Measurements from ENCODE around the gene GPC5. TPM values are rescaled to one million over a fixed set of nuclear protein-coding genes. Genes with fewer than 3 reads are reported as not detected.
"Not testable (repeated sequence)": the region's sequence is repeated elsewhere in the genome, so short reads cannot be mapped to it uniquely, and the experiment has no call there.

Gene GPC5
- total RNA-seq, 1 donor from 2014 or later = 7.3 TPM

DNA sequence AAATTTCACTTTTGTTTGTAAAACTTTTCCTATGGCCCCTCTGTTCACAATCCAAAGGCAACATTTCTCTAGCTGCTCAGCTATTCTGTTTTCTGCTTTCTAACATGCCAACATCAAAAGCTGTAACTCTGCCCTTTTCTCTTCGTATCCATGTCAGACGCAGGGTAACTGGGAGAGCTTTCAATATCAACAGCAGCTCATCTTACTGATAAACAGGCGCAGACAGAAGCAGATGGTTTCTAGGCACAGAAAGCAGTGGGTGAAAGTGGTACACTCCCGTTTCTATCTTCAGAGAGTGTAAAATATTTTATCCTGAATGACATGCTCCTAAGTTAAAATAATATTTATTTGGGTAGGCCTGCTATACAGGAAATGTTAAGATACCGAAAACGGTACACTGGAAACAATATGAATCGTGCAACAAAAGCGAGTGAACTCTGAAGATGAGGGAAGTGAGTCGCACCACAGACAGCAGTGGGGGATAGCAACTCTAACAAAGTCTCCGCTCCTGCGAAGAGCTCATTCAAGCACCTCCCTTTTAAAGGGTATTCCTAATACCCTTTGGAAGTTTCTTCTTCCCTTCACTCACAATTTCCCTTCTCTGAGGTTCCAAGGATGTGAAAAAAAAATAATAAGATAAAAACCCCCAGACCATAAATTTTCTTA, 798.3 kb downstream of the GPC5 start:
- DNase-seq (ENCODE audit: low spot score in 2 of 2) = no peak
- FAIRE-seq = no peak

DNA sequence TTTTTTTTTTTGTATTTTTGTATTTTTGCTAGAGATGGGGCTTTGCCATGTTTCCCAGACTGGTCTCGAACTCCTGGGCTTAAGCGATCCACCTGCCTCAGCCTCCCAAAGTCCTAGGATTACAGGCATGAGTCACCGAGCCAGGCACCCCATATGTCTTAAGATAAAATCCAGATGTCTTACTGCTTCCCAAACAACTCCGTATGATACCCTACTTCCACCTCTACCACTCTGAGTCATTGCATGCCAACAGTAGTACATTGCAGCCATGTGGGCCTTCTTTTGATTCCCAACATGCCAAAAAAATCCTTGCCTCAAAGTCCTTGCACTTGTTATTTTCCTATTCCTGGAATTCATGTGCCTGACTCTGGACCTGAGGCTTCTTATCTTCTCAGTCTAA, 799.2 kb downstream of the GPC5 start:
- DNase-seq (ENCODE audit: low spot score in 2 of 2) = no peak
- FAIRE-seq = no peak

DNA sequence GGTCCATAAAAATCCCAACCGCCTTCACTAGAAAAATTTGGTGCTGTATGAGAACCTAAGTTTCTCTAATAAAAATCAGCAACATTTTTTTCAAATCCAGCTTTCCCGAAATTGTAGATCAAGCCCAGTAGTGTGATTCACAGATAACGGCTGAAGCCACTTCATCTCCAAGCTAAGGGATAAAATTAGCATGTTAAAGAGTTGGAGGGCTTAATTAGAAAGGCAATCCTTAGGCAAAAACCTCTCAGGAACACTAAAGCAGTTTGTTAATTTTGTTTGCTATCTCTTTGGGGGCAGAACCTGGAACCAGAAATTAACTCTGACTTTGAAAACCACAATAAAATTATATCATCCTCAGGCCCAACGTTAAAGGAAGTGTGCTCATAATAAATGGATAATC, 820.2 kb downstream of the GPC5 start:
- no peak for FAIRE-seq

DNA sequence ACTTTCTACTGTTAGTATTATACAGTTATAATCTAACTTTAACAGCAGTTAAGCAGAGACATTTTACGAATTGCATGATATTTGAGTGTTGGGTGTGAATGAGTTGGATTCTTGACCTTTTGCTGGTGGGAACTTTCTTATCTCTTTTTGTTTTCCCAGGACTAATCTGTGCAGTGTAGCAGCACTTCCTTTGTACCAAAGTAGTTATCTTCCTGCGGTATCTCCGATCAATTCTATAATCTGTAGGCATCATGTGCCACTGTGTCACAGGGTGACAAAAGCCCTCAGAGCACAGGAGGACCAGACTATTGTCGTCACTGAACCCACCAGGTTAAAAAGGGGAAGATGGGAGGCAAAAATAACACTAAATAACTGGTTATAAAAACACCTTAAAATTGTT, 823.5 kb downstream of the GPC5 start:
- FAIRE-seq (no peak), DNase-seq (ENCODE audit: low spot score in 2 of 2) (no peak)

More for the DNA sequence above, 820.2 kb downstream of the GPC5 start:
- DNase-seq (ENCODE audit: low spot score in 2 of 2) = no peak

DNA sequence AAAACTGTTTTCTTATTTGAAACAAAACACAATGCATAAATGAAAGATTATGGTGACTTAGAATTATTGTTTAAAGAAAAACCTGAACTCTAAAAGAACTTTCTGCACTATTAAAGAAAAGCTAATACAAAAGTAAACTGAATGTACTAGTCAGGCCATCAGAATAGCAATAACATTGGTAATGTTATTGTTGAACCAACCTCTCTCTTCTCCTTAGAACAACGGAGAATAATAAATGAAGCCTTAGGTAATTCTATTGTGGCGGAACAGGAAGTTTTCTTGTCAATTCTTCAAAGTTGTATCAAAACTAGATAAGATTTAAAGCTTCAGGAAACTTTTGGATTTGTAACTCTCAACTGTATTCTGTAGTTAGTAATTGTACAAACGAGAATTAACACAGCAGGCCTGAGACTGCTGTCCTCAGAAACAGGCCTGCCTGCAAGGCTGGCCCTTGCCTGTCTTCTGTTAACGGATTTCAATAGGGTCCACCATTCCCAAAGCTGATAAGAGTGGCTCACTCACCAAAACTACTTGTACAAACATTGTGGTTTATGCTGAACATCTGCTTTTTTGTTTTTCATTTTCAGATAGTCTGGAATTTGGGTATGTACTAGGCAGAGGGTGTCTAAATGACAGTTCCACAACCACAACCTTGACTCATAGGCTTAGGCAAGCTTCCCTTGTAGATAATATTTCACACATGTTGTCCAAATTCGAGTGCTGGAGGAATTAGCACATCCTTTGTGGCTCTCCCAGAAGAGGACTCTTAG, 825.8 kb downstream of the GPC5 start:
- FAIRE-seq (no peak), DNase-seq (ENCODE audit: low spot score in 2 of 2) (no peak)

DNA sequence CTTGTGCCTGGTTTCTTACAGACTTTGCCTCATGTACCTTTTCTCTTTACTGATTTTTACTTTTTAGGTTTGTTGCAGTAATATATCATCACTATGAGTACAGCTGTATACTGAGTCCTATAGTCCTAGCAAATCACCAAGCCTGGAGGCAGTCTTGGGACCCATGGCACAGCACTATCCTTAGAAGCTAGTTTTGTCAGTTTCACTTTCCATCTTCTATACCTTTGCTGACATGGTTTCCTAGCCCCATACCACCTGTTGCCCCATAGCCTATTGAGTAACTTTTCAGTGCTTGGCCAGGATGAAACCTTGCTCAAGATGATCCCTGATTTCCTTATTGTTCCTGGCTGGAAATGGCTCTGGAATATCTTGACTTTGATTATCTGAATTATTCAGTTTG, 826.4 kb downstream of the GPC5 start:
- no peak for FAIRE-seq
- no peak for DNase-seq (ENCODE audit: low spot score in 2 of 2)

DNA sequence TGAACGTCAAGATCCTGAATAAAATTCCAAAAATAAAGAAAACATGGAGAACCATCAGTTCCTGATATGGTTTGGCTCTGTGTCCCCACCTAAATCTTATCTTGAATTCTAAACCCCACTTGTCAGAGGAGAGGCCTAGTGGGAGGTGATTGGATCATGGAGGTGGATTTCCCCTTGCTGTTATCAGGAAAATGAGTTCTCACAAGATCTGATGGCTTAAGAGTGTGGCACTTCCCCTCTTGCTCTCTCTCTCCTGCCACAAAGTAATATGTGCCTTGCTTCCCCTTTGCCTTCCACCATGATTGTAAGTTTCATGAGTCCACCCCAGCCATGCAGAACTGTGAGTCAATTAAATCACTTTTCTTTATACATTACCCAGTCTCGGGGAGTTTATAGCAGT, 827.4 kb downstream of the GPC5 start:
- no peak for DNase-seq (ENCODE audit: low spot score in 2 of 2)
- no peak for FAIRE-seq

DNA sequence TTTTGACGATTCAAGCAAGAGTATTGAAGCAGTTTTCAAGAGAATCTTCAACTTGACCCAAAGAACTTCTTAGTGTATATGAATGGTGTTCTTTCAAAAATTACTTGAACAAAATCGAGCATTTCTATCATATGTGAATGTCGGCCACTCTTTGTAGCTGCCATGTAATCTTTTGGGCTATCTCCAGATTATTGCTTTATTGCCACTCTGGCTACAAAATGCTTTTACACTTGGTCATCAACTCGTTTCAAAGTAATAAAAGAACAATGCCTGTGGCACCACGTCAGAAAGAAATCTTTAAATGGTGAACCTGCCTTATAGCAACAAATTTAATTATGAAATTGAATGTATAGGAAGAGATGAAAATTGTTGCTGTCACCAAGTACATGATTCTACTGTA, 834.5 kb downstream of the GPC5 start:
- no peak for FAIRE-seq

DNA sequence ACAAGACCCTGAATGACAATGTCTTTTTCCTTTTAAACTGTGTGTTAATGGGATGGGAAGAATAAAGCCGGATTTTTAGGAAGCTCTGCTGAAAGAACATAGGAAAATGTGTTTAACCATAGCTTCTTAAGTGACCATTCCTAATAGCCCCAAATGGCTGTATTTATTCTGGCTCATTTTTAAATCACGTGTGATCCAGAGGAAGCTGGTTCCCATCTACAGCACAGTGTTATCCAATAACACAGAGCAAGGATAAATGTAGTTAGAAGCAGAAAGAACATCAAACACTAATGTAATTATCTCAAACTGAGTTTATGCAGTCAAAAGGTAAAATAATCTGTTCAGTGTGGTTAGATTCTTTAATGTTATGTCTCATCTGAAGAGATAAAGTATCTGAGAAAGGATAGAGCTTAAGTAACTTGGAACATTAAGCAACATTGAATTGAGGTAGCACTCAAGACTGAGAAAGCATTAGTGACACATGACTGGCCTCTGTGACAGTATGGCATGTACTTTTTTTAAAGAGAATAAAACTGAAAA, 853.3 kb downstream of the GPC5 start:
- DNase-seq (ENCODE audit: low spot score in 2 of 2) (no peak), FAIRE-seq (no peak)

More for the DNA sequence above, 834.5 kb downstream of the GPC5 start:
- no peak for DNase-seq (ENCODE audit: low spot score in 2 of 2)

DNA sequence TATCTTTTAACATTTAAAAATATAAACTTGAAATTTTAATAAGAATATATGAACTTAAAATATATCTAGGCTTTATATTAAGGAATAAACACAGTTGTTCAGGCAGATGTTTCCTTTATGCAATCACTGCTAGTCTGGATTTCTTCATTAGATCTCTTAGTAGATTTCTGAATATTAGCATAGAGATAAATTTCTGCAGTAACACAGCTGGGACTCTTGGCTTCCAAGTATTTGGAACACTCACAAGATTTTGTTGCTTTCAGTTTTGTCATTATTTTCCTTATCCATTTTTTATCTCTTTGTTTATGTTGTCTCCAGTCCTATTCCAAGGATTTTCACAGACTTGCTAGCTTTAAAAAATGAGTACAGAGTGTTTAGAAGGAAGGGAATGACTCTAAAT, 857.1 kb downstream of the GPC5 start:
- no peak for FAIRE-seq
- DNase-seq (ENCODE audit: low spot score in 2 of 2) = no peak

DNA sequence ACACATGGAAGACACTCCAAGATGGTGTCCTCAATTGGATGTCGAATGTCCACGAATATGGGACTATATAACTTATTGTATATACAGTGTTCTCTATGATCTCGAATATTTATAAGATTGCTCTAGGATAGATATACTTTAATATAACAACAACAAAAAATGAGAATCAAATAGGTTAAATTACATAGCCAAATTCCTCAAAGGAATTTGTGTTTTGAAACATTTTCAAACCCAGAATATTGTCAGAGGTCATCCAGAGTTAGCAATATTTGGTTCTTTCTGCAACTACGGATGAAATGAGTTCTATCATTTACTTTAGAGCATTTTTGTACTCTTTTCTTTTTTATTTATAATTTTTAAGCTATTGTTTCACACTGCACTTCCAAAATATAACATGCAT, 857.8 kb downstream of the GPC5 start:
- DNase-seq (ENCODE audit: low spot score in 2 of 2) (no peak), FAIRE-seq (no peak)

DNA sequence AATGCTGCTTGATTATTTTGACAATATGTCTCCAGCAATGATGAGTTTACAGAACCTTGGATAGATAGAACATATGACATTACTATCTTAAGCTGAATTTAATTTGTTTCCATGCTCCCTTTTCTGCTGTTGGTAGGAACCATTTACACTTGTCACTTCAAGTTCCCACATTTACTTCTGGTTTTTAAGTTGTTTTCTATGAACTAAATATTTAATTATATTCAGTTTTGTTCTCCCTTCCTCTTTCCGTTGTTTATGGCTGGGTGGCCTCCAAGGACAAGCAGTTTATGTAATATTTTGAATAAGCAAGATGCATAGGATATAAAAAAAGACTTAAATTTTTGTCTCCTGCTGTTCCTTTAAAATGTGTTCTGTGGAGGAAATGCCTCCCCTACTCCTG, 860.6 kb downstream of the GPC5 start:
- FAIRE-seq (no peak), DNase-seq (ENCODE audit: low spot score in 2 of 2) (no peak)

DNA sequence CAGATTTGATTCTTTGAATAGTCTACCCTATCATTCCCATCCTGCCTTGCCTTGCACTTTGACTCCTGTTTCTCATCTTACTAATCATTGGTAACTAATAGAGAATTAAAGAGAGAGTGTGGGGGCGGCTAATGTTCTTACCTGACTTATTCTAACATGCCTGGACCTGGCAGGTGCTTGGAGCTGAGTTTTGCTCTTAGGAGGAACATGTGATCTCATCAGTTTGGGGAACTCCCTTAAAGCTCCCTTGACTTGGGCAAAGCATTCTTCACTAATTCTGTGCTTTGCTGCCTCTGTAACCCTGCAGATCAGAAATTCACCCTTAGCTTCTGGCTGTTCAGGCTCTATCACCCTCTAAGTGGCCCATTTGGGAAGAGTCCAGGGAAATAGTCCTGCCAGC, 861.1 kb downstream of the GPC5 start:
- FAIRE-seq (no peak), DNase-seq (ENCODE audit: low spot score in 2 of 2) (no peak)

DNA sequence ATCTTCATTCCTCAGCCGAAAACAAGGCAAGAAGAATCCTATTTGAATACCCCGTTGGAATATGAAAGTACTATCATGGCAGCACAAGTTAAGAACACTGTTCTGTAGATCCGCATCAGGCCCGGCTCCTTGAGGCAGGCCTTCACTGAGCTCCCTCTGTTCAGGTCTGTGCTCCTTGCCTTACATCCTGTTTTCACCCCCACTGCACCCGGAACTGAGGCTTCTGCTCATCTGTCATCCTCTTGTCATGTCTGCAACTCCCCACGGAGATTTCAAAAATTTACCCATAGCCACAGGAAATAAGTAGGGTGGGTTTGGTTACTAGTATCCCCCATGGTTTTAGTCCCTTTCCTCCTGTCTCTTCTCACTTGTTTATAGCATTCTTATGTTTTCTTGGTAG, 861.9 kb downstream of the GPC5 start:
- no peak for FAIRE-seq
- DNase-seq (ENCODE audit: low spot score in 2 of 2) = no peak

DNA sequence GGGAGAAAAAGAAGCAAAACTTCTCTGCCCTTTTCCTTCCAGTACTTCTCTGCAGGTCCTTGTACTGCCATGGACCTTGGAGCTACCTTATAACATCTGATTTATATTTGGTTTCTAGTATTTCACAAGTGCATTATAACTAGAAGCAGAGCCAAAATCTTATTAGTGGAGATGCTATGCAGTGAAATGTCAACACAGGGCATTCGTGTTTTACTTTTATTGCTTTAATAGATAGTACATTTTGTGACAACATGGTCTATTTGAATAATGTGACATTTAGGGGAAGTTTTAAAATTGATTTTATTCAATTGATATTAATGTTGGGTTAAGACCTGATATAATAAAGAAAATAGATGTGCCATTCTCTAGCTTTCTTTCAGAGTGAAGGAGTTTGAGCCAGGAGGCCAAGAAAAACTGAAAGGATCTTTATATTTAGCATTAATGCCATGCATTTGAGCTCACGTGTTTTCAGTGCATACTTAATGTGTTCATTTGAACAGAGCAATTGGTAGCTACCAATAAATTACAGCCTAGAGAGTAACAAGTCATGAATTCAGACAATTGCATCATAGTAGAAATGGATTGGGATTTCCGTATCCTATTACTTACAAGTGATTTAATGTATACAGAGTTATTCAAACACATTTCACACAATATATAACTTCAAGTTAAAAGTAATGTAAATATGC, 863.8 kb downstream of the GPC5 start:
- FAIRE-seq = no peak
- no peak for DNase-seq (ENCODE audit: low spot score in 2 of 2)

DNA sequence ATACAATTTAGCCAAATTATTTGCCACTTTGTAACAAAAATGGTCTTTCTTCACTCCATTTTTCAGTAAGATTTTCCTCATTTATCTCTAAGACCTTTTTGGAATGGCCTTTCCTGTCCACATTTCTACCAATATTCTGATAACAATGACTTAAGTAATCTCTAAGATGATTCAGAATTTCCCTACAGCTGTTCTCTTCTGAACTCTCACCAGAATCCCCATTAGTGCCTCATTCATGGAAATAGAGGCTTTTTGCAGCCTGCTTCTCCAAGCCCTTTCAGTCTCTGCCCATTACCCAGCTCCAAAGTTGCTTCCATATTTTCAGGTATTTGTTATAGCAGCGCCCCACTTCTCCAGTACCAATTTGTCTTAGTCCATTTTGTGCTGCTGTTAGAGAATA, 867.0 kb downstream of the GPC5 start:
- DNase-seq (ENCODE audit: low spot score in 2 of 2) (no peak), FAIRE-seq (no peak)

DNA sequence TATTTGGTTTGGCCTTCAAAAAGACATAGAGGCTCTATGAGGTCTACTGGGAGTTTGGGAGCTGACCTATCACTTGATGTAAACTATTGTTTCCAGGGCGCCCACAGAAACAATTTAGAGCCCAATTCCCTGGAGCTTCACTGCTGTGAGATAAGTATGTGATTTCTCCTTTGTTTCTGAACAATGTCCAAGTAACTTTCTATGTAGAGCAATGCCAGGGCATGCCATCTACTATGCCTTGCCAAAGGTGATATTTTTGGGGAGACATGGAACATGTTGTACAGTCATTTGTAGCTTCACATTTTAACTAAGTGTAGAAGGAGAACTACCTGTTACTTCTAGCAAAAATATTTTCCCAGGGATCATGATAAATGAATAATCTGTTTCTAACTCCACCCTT, 872.6 kb downstream of the GPC5 start:
- DNase-seq (ENCODE audit: low spot score in 2 of 2) (no peak), FAIRE-seq (no peak)

DNA sequence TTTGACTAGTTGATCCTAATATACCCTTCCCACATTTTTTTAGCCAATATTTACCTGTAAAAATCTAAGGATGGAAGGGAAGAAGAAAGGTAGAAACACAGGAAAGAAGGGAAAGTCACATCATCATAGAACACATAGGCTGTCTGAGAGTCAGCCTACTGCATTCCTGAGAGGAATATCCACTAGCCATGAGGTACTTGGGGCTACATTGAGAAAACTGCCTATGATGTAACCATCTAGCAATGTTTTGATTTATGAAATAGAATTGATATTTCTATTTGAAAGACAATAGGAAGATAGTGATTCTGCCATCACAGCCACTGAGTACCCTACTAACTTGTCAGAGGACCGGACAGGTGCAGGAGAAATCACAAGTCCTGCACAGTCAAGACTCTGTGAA, 873.8 kb downstream of the GPC5 start:
- FAIRE-seq (no peak), DNase-seq (ENCODE audit: low spot score in 2 of 2) (no peak)

DNA sequence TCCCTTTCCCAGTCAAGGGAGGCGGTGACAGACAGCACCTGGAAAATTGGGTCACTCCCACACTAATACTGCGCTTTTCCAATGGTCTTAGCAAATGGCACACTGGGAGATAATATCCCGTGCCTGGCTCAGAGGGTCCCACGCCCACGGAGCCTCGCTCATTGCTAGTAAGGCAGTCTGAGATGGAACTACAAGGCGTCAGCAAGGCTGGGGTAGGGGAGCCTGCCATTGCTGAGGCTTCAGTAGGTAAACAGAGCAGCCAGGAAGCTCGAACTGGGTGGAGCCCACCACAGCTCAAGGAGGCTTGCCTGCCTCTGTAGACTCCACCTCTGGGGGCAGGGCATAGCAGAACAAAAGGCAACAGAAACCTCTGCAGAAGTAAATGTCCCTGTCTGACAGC, 882.6 kb downstream of the GPC5 start:
- DNase-seq (ENCODE audit: low spot score in 2 of 2); FAIRE-seq: not testable (repeated sequence)

DNA sequence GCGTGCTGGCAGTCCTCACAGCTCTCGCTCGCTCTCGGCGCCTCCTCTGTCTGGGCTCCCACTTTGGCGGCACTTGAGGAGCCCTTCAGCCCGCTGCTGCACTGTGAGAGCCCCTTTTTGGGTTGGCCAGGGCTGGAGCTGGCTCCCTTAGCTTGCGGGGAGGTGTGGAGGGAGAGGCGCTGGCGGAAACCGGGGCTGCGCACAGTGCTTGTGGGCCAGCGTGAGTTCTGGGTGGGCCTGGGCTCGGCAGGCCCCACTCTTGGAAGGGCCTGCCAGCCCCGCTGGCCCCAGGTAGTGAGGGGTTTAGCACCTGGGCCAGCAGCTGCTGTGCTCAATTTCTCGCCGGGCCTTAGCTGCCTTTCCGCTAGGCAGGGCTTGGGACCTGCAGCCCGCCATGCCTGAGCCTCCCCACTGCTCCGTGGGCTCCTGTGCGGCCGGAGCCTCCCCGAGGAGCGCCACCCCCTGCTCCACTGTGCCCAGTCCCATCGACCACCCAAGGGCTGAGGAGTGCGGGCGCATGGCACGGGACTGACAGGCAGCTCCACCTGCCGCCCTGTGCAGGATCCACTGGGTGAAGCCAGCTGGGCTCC, 892.4 kb downstream of the GPC5 start:
- not testable (repeated sequence) for DNase-seq (ENCODE audit: low spot score in 2 of 2); FAIRE-seq

DNA sequence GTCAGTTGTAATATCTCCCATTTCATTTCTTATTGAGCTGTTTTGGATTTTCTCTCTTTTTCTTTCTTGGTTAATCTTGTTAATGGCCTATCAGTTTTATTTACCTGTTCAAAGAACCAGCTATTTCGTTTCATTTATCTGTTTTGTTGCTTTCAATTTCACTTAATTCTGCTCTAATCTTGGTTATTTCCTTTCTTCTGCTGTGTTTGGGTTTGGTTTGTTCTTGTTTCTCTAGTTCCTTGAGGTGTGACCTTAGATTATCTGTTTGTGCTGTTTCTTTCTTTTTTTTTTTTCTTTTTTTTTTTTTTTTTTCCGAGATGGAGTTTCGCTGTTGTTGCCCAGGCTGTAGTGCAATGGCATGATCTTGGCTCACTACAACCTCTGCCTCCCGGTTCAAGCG, 896.1 kb downstream of the GPC5 start:
- not testable (repeated sequence) for DNase-seq (ENCODE audit: low spot score in 2 of 2); FAIRE-seq

All from frontal cortex (tissue), 4 donors.